K562 (cell line): ENCODE data around the gene DEF6. TPM values are rescaled to one million over a fixed set of nuclear protein-coding genes. Genes with fewer than 3 reads are reported as not detected.

Experiments
- CC2D1A ChIP-seq: fragments of 450-650 bp; IDR thresholded peaks from 2 replicates; pipeline ENCODE4 v1.6.1; 2017; ENCODE audit warnings: mild to moderate bottlenecking
- EP400 ChIP-seq: fragments of 450-650 bp; IDR thresholded peaks from 2 replicates; pipeline ENCODE4 v1.6.1; 2017; ENCODE audit warnings: antibody characterized with exemption, mild to moderate bottlenecking, moderate library complexity
- FOXM1 ChIP-seq, 2 experiments: fragments of 450-650 bp in 1 of 2; sonication (generic) in 1 of 2; formaldehyde crosslinking in 1 of 2; IDR thresholded peaks; 2 replicates each; pipeline versions ENCODE4 v1.6.1 to v1.9.0; 2017 to 2022; ENCODE audit warnings: low read depth in 2 of 2, mild to moderate bottlenecking in 2 of 2, missing genetic modification reagents in 1 of 2, moderate library complexity in 1 of 2
- MEIS2 ChIP-seq: fragments of 450-650 bp; IDR thresholded peaks from 2 replicates; pipeline ENCODE4 v1.6.1; 2014; ENCODE audit warnings: mild to moderate bottlenecking; ENCODE audit not compliant: partially characterized antibody
- TARDBP ChIP-seq: fragments of 450-650 bp; IDR thresholded peaks from 2 replicates; pipeline ENCODE4 v1.6.1; 2016
- ZNF232 ChIP-seq: sonication (generic); formaldehyde crosslinking; IDR thresholded peaks from 2 replicates; pipeline ENCODE4 v1.8.0; 2022; ENCODE audit warnings: mild to moderate bottlenecking, missing genetic modification reagents
- ZNF408 ChIP-seq: fragments of 250-450 bp; sonication (Bioruptor Pico); IDR thresholded peaks from 2 replicates; pipeline ENCODE4 v1.4.0; 2020; ENCODE audit warnings: low read depth, mild to moderate bottlenecking, moderate library complexity
- ZNF764 ChIP-seq: fragments of 250-450 bp; sonication (Bioruptor Pico); IDR thresholded peaks from 2 replicates; pipeline ENCODE4 v1.4.0; 2020; ENCODE audit warnings: low read depth, mild to moderate bottlenecking, moderate library complexity
- ZNF778 ChIP-seq: fragments of 450-650 bp; formaldehyde crosslinking; IDR thresholded peaks from 2 replicates; pipeline ENCODE4 v1.4.0; 2020; ENCODE audit warnings: mild to moderate bottlenecking, moderate library complexity
- polyA plus RNA-seq, 8 experiments: library from polyadenylated mRNA; depleted of rRNA in 4 of 8; stranded (reverse) in 5 of 8; unstranded in 3 of 8; fragments of >200 nt; fragmentation: Nextera tagmentation in 2 of 8; fragmentation: Illumina TruSeq in 1 of 8; extraction: Ambion mirVana in 2 of 8; extraction: Trizol in 1 of 8; gene quantifications; 2 replicates each; pipeline versions ENCODE4 v1.2.1 to v1.2.3, GENCODE V29; 2011 to 2014; ENCODE audit warnings: inconsistent platforms in 1 of 8, missing spikeins in 1 of 8
- total RNA-seq, 7 experiments: library from RNA; depleted of rRNA in 6 of 7; stranded (reverse); fragments of >200 nt in 6 of 7; fragmentation: Illumina TruSeq in 2 of 7; extraction: Trizol in 2 of 7; gene quantifications; 2 replicates each; pipeline versions ENCODE4 v1.2.1 to v1.2.3, GENCODE V29; 2011 to 2021; ENCODE audit warnings: low replicate concordance in 1 of 7
- TF ChIP-seq, protein P1 (sequence below): IDR thresholded peaks from 3 replicates; pipeline ENCODE4 v1.6.1; 2011; ENCODE audit warnings: borderline replicate concordance, mild to moderate bottlenecking, moderate library complexity; ENCODE audit not compliant: insufficient read length; ENCODE audit errors: extremely low read depth
- TF ChIP-seq, protein P2 (sequence below): fragments of 200-600 bp; sonication (generic); IDR thresholded peaks from one replicate; pipeline ENCODE4 v1.6.1; 2012; ENCODE audit warnings: mild to moderate bottlenecking, low read depth, low read length, inconsistent platforms

The DEF6 gene
- total and polyA plus RNA-seq, 9 of the 15 experiments (the other 6 are each of a cell fraction or from before 2014, with no cell fraction given), result 1.3 to 44.6 (median 22.7) TPM

DNA sequence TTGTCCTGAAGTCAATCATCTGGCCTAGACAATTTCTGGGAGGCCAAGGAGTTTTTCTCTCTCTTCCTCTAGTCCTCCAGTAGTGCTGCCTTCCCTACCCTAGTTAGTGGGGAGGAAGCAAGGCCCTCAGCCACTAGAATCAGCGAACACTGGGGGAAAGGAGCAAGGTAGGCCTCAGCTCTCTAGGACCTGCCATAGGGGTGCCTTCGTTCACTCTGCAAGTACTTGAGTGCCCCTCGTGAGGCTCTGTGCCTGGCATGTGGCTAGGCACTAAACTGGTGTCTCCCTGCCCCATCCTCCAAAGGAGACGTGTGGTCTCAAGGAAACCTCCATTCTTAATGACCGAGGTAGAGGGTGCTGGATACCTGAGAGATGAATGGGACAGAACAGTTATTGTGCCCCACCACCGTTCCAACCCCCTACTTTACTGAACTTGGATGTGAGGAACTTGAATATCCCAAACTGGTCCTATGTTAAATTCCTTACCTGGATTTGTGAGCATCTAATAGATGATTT is 1.1 kb downstream of the DEF6 start (continued):
- TF ChIP-seq, protein P1, sequence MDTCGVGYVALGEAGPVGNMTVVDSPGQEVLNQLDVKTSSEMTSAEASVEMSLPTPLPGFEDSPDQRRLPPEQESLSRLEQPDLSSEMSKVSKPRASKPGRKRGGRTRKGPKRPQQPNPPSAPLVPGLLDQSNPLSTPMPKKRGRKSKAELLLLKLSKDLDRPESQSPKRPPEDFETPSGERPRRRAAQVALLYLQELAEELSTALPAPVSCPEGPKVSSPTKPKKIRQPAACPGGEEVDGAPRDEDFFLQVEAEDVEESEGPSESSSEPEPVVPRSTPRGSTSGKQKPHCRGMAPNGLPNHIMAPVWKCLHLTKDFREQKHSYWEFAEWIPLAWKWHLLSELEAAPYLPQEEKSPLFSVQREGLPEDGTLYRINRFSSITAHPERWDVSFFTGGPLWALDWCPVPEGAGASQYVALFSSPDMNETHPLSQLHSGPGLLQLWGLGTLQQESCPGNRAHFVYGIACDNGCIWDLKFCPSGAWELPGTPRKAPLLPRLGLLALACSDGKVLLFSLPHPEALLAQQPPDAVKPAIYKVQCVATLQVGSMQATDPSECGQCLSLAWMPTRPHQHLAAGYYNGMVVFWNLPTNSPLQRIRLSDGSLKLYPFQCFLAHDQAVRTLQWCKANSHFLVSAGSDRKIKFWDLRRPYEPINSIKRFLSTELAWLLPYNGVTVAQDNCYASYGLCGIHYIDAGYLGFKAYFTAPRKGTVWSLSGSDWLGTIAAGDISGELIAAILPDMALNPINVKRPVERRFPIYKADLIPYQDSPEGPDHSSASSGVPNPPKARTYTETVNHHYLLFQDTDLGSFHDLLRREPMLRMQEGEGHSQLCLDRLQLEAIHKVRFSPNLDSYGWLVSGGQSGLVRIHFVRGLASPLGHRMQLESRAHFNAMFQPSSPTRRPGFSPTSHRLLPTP, result no peak
- TF ChIP-seq ZNF408 (no peak), FOXM1 (IDR thresholded peaks at IDR 0.05; ENCODE audit: low read depth) (no peak), FOXM1 (CRISPR knock-in tag; IDR thresholded peaks at IDR 0.05; ENCODE audit: low read depth) (no peak), TARDBP (no peak), EP400 (no peak), ZNF764 (CRISPR knock-in tag) (no peak), ZNF232 (CRISPR knock-in tag) (no peak), MEIS2 (no peak), ZNF778 (CRISPR knock-in tag) (no peak), CC2D1A (no peak)
- TF ChIP-seq, protein P2, sequence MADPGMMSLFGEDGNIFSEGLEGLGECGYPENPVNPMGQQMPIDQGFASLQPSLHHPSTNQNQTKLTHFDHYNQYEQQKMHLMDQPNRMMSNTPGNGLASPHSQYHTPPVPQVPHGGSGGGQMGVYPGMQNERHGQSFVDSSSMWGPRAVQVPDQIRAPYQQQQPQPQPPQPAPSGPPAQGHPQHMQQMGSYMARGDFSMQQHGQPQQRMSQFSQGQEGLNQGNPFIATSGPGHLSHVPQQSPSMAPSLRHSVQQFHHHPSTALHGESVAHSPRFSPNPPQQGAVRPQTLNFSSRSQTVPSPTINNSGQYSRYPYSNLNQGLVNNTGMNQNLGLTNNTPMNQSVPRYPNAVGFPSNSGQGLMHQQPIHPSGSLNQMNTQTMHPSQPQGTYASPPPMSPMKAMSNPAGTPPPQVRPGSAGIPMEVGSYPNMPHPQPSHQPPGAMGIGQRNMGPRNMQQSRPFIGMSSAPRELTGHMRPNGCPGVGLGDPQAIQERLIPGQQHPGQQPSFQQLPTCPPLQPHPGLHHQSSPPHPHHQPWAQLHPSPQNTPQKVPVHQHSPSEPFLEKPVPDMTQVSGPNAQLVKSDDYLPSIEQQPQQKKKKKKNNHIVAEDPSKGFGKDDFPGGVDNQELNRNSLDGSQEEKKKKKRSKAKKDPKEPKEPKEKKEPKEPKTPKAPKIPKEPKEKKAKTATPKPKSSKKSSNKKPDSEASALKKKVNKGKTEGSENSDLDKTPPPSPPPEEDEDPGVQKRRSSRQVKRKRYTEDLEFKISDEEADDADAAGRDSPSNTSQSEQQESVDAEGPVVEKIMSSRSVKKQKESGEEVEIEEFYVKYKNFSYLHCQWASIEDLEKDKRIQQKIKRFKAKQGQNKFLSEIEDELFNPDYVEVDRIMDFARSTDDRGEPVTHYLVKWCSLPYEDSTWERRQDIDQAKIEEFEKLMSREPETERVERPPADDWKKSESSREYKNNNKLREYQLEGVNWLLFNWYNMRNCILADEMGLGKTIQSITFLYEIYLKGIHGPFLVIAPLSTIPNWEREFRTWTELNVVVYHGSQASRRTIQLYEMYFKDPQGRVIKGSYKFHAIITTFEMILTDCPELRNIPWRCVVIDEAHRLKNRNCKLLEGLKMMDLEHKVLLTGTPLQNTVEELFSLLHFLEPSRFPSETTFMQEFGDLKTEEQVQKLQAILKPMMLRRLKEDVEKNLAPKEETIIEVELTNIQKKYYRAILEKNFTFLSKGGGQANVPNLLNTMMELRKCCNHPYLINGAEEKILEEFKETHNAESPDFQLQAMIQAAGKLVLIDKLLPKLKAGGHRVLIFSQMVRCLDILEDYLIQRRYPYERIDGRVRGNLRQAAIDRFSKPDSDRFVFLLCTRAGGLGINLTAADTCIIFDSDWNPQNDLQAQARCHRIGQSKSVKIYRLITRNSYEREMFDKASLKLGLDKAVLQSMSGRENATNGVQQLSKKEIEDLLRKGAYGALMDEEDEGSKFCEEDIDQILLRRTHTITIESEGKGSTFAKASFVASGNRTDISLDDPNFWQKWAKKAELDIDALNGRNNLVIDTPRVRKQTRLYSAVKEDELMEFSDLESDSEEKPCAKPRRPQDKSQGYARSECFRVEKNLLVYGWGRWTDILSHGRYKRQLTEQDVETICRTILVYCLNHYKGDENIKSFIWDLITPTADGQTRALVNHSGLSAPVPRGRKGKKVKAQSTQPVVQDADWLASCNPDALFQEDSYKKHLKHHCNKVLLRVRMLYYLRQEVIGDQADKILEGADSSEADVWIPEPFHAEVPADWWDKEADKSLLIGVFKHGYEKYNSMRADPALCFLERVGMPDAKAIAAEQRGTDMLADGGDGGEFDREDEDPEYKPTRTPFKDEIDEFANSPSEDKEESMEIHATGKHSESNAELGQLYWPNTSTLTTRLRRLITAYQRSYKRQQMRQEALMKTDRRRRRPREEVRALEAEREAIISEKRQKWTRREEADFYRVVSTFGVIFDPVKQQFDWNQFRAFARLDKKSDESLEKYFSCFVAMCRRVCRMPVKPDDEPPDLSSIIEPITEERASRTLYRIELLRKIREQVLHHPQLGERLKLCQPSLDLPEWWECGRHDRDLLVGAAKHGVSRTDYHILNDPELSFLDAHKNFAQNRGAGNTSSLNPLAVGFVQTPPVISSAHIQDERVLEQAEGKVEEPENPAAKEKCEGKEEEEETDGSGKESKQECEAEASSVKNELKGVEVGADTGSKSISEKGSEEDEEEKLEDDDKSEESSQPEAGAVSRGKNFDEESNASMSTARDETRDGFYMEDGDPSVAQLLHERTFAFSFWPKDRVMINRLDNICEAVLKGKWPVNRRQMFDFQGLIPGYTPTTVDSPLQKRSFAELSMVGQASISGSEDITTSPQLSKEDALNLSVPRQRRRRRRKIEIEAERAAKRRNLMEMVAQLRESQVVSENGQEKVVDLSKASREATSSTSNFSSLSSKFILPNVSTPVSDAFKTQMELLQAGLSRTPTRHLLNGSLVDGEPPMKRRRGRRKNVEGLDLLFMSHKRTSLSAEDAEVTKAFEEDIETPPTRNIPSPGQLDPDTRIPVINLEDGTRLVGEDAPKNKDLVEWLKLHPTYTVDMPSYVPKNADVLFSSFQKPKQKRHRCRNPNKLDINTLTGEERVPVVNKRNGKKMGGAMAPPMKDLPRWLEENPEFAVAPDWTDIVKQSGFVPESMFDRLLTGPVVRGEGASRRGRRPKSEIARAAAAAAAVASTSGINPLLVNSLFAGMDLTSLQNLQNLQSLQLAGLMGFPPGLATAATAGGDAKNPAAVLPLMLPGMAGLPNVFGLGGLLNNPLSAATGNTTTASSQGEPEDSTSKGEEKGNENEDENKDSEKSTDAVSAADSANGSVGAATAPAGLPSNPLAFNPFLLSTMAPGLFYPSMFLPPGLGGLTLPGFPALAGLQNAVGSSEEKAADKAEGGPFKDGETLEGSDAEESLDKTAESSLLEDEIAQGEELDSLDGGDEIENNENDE, result no peak
